HG03175 (cell line): ENCODE measurements around the gene RYK.
"Not testable (repeated sequence)": the region's sequence is repeated elsewhere in the genome, so short reads cannot be mapped to it uniquely, and the experiment has no call there.

Source experiments
- ATAC-seq: cut with Tn5 transposase; IDR thresholded peaks from one replicate; pipeline ENCODE4 v1.9.1; 2021; ENCODE audit warnings: mild to moderate bottlenecking, moderate library complexity; ENCODE audit not compliant: unreplicated experiment

RYK gene

GRCh38 chr3:134224796-134225156 is 25.9 kb downstream of the RYK start:
- ATAC-seq, result not testable (repeated sequence)

GRCh38 chr3:134222835-134223234 is 27.8 kb downstream of the RYK start:
- no peak for ATAC-seq

- no peak for ATAC-seq
These were observed 33.8 kb downstream of the RYK start for GRCh38 chr3:134216851-134217250.

GRCh38 chr3:134216191-134216764 is 34.4 kb downstream of the RYK start:
- ATAC-seq, result no peak

GRCh38 chr3:134214239-134214638 is 36.4 kb downstream of the RYK start:
- ATAC-seq, result no peak

GRCh38 chr3:134212967-134213665 is 37.5 kb downstream of the RYK start:
- peak; percentile 72 for ATAC-seq

- ATAC-seq, result peak; percentile 64
These were observed 38.9 kb downstream of the RYK start for GRCh38 chr3:134211797-134212196.

- ATAC-seq, result no peak
These were observed 45.2 kb downstream of the RYK start for GRCh38 chr3:134205451-134205850.

GRCh38 chr3:134201201-134202130 is 49.2 kb downstream of the RYK start:
- ATAC-seq, result no peak

- ATAC-seq, result not testable (repeated sequence)
These were observed 50.8 kb downstream of the RYK start for GRCh38 chr3:134199880-134200279.

- ATAC-seq, result no peak
These were observed 51.4 kb downstream of the RYK start for GRCh38 chr3:134199240-134199639.

- no peak for ATAC-seq
These were observed 52.2 kb downstream of the RYK start for GRCh38 chr3:134198414-134198813.

- peak; percentile 80 for ATAC-seq
These were observed 52.9 kb downstream of the RYK start for GRCh38 chr3:134197681-134198261.

- no peak for ATAC-seq
These were observed 56.4 kb downstream of the RYK start for GRCh38 chr3:134194247-134194646.

GRCh38 chr3:134190250-134190649 is 60.4 kb downstream of the RYK start:
- no peak for ATAC-seq

GRCh38 chr3:134189849-134190248 is 60.8 kb downstream of the RYK start:
- ATAC-seq, result no peak

GRCh38 chr3:134186391-134186790 is 64.3 kb downstream of the RYK start:
- ATAC-seq, result no peak

- no peak for ATAC-seq
These were observed 69.9 kb downstream of the RYK start for GRCh38 chr3:134180761-134181160.

GRCh38 chr3:134179508-134179907 is 71.2 kb downstream of the RYK start:
- ATAC-seq, result no peak

GRCh38 chr3:134163096-134163495 is 87.6 kb downstream of the RYK start:
- ATAC-seq, result no peak

- no peak for ATAC-seq
These were observed 88.6 kb downstream of the RYK start for GRCh38 chr3:134161898-134162615.
